ENCODE measurements around the gene FGD5. TPM values are rescaled to one million over a fixed set of nuclear protein-coding genes. Genes with fewer than 3 reads are reported as not detected.

The FGD5 gene
- total and polyA plus RNA-seq, 2 donors from 2014 or later, result 18.7 to 40.1 TPM

- FAIRE-seq (no peak), DNase-seq (peak in 1 of 5 donors; percentile 23)
- TF ChIP-seq CTCF (IDR thresholded peaks at IDR 0.05; ENCODE audit: borderline replicate concordance, extremely low read depth, insufficient read depth), result no peak
- Histone ChIP-seq H3K4me1 (ENCODE audit: control insufficient read depth in 2 of 3, insufficient read depth in 2 of 3, low read depth in 1 of 3, low read length in 3 of 3) (peaks cover 0 to 19% (median 15%) of the 10 kb centered on the region in 3 donors), H3K4me3 (ENCODE audit: low read length in 3 of 3) (no peak overlapping the region), H3K9me3 (ENCODE audit: control insufficient read depth in 2 of 3, insufficient read depth in 1 of 3, low read length in 3 of 3) (no peaks in the 10 kb centered on the region), H3K27me3 (ENCODE audit: control insufficient read depth, insufficient read depth, low read length) (no peaks in the 10 kb centered on the region), H3K36me3 (ENCODE audit: control insufficient read depth in 2 of 3, insufficient read depth in 3 of 3, low read length in 3 of 3) (peaks cover 0 to 3% (median under 1%) of the 10 kb centered on the region in 3 donors), H3K27ac (ENCODE audit: low read depth in 2 of 2, low read length in 2 of 2) (no peak overlapping the region), H3K9ac (ENCODE audit: low read length in 3 of 3) (no peak overlapping the region)
- intact Hi-C loops (cut with DNase I), result no loop called here
These were observed 56.8 kb downstream of the FGD5 start for GRCh38 chr3:14875411-14876175.

- H3K9ac ChIP-seq (ENCODE audit: low read length in 3 of 3), result no peak overlapping the region
- H3K27me3 ChIP-seq (ENCODE audit: control insufficient read depth, insufficient read depth, low read length), result no peaks in the 10 kb centered on the region
- peaks cover 0 to 10% (median 9%) of the 10 kb centered on the region in 3 donors for H3K4me1 ChIP-seq (ENCODE audit: control insufficient read depth in 2 of 3, insufficient read depth in 2 of 3, low read depth in 1 of 3, low read length in 3 of 3)
- no peaks in the 10 kb centered on the region for H3K9me3 ChIP-seq (ENCODE audit: control insufficient read depth in 2 of 3, insufficient read depth in 1 of 3, low read length in 3 of 3)
- intact Hi-C loops (cut with DNase I), result no loop called here
- peak; percentile 77 to 93 (median 79) for DNase-seq
- no peak for FAIRE-seq
- peaks cover 0 to 4% (median 3%) of the 10 kb centered on the region in 3 donors for H3K36me3 ChIP-seq (ENCODE audit: control insufficient read depth in 2 of 3, insufficient read depth in 3 of 3, low read length in 3 of 3)
- H3K27ac ChIP-seq (ENCODE audit: low read depth in 2 of 2, low read length in 2 of 2), result peak overlapping the region; percentile 65 to 80
- no peak overlapping the region for H3K4me3 ChIP-seq (ENCODE audit: low read length in 3 of 3)
- no peak for TF ChIP-seq CTCF (IDR thresholded peaks at IDR 0.05; ENCODE audit: borderline replicate concordance, extremely low read depth, insufficient read depth)
These were observed 58.2 kb downstream of the FGD5 start for GRCh38 chr3:14876921-14877333.

GRCh38 chr3:14877469-14877868 lies 58.7 kb downstream of the FGD5 start:
- Histone ChIP-seq H3K27ac (ENCODE audit: low read depth in 2 of 2, low read length in 2 of 2) (peak overlapping the region in 1 of 2 donors; percentile 60), H3K4me1 (ENCODE audit: control insufficient read depth in 2 of 3, insufficient read depth in 2 of 3, low read depth in 1 of 3, low read length in 3 of 3) (peaks cover 0 to 10% (median 9%) of the 10 kb centered on the region in 3 donors), H3K36me3 (ENCODE audit: control insufficient read depth in 2 of 3, insufficient read depth in 3 of 3, low read length in 3 of 3) (peaks cover 0 to 4% (median 3%) of the 10 kb centered on the region in 3 donors), H3K9me3 (ENCODE audit: control insufficient read depth in 2 of 3, insufficient read depth in 1 of 3, low read length in 3 of 3) (no peaks in the 10 kb centered on the region), H3K9ac (ENCODE audit: low read length in 3 of 3) (no peak overlapping the region), H3K4me3 (ENCODE audit: low read length in 3 of 3) (no peak overlapping the region), H3K27me3 (ENCODE audit: control insufficient read depth, insufficient read depth, low read length) (no peaks in the 10 kb centered on the region)
- DNase-seq, result no peak
- TF ChIP-seq CTCF (IDR thresholded peaks at IDR 0.05; ENCODE audit: borderline replicate concordance, extremely low read depth, insufficient read depth), result no peak
- no peak for FAIRE-seq
- intact Hi-C loops (cut with DNase I), result no loop called here

All from kidney (tissue), 14 donors.